ENCODE measurements around the gene ADAP1. TPM values are rescaled to one million over a fixed set of nuclear protein-coding genes. Genes with fewer than 3 reads are reported as not detected.

Gene ADAP1
- polyA plus RNA-seq, 1 experiment = 0.87 TPM

DNA sequence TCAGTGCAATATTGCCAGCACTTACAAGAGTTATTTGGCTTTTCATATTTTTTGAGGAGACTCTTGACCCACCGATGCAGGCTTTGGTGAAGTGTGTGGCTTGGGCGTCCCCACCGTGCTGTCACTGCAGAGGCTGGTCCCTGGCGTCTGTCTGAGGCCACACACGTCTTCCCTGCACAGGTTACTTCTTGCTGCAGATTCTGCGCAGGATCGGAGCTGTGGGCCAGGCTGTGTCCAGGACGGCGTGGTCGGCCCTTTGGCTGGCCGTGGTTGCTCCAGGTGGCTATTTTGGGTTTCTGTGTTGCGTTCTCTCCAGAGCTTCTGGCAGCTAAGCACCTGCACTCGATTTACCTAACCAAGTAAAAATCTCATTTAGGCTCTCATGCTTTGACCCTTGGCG lies 103.3 kb downstream of the ADAP1 start:
- Histone ChIP-seq H3K27ac (ENCODE audit: low read depth, low read length) (no peak overlapping the region), H3K9me3 (ENCODE audit: control insufficient read depth, insufficient read depth, low read length) (peaks cover 17% of the 10 kb centered on the region), H3K4me3 (ENCODE audit: low read depth, low read length) (no peak overlapping the region), H3K27me3 (ENCODE audit: control insufficient read depth, insufficient read depth, low read length) (no peaks in the 10 kb centered on the region)
- TF ChIP-seq, protein P1, sequence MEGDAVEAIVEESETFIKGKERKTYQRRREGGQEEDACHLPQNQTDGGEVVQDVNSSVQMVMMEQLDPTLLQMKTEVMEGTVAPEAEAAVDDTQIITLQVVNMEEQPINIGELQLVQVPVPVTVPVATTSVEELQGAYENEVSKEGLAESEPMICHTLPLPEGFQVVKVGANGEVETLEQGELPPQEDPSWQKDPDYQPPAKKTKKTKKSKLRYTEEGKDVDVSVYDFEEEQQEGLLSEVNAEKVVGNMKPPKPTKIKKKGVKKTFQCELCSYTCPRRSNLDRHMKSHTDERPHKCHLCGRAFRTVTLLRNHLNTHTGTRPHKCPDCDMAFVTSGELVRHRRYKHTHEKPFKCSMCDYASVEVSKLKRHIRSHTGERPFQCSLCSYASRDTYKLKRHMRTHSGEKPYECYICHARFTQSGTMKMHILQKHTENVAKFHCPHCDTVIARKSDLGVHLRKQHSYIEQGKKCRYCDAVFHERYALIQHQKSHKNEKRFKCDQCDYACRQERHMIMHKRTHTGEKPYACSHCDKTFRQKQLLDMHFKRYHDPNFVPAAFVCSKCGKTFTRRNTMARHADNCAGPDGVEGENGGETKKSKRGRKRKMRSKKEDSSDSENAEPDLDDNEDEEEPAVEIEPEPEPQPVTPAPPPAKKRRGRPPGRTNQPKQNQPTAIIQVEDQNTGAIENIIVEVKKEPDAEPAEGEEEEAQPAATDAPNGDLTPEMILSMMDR (IDR thresholded peaks at IDR 0.05; ENCODE audit: low read depth, low read length) = no peak
- CTCF ChIA-PET = interaction anchor here (0.6 kb wide), 1 partner anchor 142 kb away, joined by 3 read pairs; no protein-coding TSS in a partner anchor
- DNase-seq (ENCODE audit: low read depth, low spot score) = no peak
- POLR2A ChIA-PET = no interaction called here

- ChIA-PET CTCF (no interaction called here), POLR2A (no interaction called here)
- H3K4me3 ChIP-seq (ENCODE audit: low read depth, low read length) = no peak overlapping the region
- DNase-seq (ENCODE audit: low read depth, low spot score) = no peak
- no peaks in the 10 kb centered on the region for H3K27me3 ChIP-seq (ENCODE audit: control insufficient read depth, insufficient read depth, low read length)
- H3K27ac ChIP-seq (ENCODE audit: low read depth, low read length) = no peak overlapping the region
- TF ChIP-seq, protein P1 (IDR thresholded peaks at IDR 0.05; ENCODE audit: low read depth, low read length) = no peak
- H3K9me3 ChIP-seq (ENCODE audit: control insufficient read depth, insufficient read depth, low read length) = peaks cover 20% of the 10 kb centered on the region
These were observed 104.7 kb downstream of the ADAP1 start for GRCh38 chr7:849781-850180.

GRCh38 chr7:849145-849544 lies 105.3 kb downstream of the ADAP1 start:
- H3K27me3 ChIP-seq (ENCODE audit: control insufficient read depth, insufficient read depth, low read length) = no peaks in the 10 kb centered on the region
- ChIA-PET CTCF (no interaction called here), POLR2A (no interaction called here)
- TF ChIP-seq, protein P1 (IDR thresholded peaks at IDR 0.05; ENCODE audit: low read depth, low read length) = no peak
- no peak for DNase-seq (ENCODE audit: low read depth, low spot score)
- H3K27ac ChIP-seq (ENCODE audit: low read depth, low read length) = no peak overlapping the region
- H3K4me3 ChIP-seq (ENCODE audit: low read depth, low read length) = no peak overlapping the region
- H3K9me3 ChIP-seq (ENCODE audit: control insufficient read depth, insufficient read depth, low read length) = peaks cover 20% of the 10 kb centered on the region

Other genes starting within 250 kb of the ADAP1 start
- gene DNAAF5, start 228.0 kb downstream of the ADAP1 start, polyA plus RNA-seq (2011; rRNA removed) = 12.6 and 16.9 TPM in 2 replicates
- 16.1 and 17.8 TPM in 2 replicates for gene PRKAR1B, start 227.4 kb downstream of the ADAP1 start, polyA plus RNA-seq (2011; rRNA removed)
- 140 and 159 TPM in 2 replicates for gene SUN1, start 122.2 kb downstream of the ADAP1 start, polyA plus RNA-seq (2011; rRNA removed)
- gene GET4, start 78.1 kb downstream of the ADAP1 start, polyA plus RNA-seq (2011; rRNA removed) = 13.9 and 18.5 TPM in 2 replicates
- gene COX19, start 20.9 kb upstream of the ADAP1 start, polyA plus RNA-seq (2011; rRNA removed) = 6.5 and 6.8 TPM in 2 replicates
- not detected in 2 replicates for gene CYP2W1, start 28.5 kb upstream of the ADAP1 start, polyA plus RNA-seq (2011; rRNA removed)
- gene GPR146, start 89.9 kb upstream of the ADAP1 start, polyA plus RNA-seq (2011; rRNA removed) = 0.50 and 0.69 TPM in 2 replicates
- 1.4 and 1.8 TPM in 2 replicates for gene GPER1, start 133.4 kb upstream of the ADAP1 start, polyA plus RNA-seq (2011; rRNA removed)
- 37.7 and 38.9 TPM in 2 replicates for gene ZFAND2A, start 205.5 kb upstream of the ADAP1 start, polyA plus RNA-seq (2011; rRNA removed)

Measured in AG04450 (cell line).